Loucy (cell line): Measurements from ENCODE around the gene HSDL1.

Experiments
- CTCF ChIP-seq: fragments of 200-600 bp; sonication (generic); conservative IDR thresholded peaks from 2 replicates; pipeline ENCODE4 v1.5.1; 2014; ENCODE audit warnings: mild to moderate bottlenecking, antibody characterized with exemption, low read length
- EZH2phosphoT487 ChIP-seq: fragments of 200-600 bp; IDR thresholded peaks from 2 replicates; pipeline ENCODE4 v1.6.1; 2018; ENCODE audit warnings: antibody characterized with exemption, mild to moderate bottlenecking, moderate library complexity, borderline replicate concordance

GRCh38 chr16:84093879-84094270 lies 51.1 kb downstream of the HSDL1 start:
- TF ChIP-seq CTCF (no peak), EZH2phosphoT487 (no peak)
